ENCODE results near the gene ITGAX.

DNA sequence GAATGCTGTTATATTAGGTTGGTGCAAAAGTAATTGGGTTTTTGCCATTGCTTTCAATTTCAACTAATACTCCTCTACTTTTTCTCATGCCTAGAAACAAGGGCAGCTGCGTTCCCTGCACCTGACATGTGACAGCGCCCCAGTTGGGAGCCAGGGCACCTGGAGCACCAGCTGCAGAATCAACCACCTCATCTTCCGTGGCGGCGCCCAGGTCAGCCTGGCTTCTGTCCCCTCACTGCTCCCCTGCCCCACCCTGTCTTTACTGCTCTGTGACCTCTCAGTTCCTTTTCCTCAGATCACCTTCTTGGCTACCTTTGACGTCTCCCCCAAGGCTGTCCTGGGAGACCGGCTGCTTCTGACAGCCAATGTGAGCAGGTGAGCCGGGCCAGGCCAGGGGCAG lies 21.7 kb downstream of the ITGAX start:
- TF ChIP-seq, protein P1, sequence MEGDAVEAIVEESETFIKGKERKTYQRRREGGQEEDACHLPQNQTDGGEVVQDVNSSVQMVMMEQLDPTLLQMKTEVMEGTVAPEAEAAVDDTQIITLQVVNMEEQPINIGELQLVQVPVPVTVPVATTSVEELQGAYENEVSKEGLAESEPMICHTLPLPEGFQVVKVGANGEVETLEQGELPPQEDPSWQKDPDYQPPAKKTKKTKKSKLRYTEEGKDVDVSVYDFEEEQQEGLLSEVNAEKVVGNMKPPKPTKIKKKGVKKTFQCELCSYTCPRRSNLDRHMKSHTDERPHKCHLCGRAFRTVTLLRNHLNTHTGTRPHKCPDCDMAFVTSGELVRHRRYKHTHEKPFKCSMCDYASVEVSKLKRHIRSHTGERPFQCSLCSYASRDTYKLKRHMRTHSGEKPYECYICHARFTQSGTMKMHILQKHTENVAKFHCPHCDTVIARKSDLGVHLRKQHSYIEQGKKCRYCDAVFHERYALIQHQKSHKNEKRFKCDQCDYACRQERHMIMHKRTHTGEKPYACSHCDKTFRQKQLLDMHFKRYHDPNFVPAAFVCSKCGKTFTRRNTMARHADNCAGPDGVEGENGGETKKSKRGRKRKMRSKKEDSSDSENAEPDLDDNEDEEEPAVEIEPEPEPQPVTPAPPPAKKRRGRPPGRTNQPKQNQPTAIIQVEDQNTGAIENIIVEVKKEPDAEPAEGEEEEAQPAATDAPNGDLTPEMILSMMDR (IDR thresholded peaks at IDR 0.05): no peak
- TF ChIP-seq POLR2A (IDR thresholded peaks at IDR 0.05): no peak

Measured in thyroid gland (tissue), 4 donors.